Renal cortical epithelial cell (primary cell): ENCODE results near the gene ATP11A. TPM values are rescaled to one million over a fixed set of nuclear protein-coding genes. Genes with fewer than 3 reads are reported as not detected.
A peak's percentile ranks its signal among the peaks of the same experiment; 100 is the strongest.

Source experiments
- DNase-seq: peaks from one replicate; pipeline ENCODE4 v3.0.0-alpha.2; 2011; ENCODE audit warnings: low read depth
- total RNA-seq: library from RNA; depleted of rRNA; stranded (reverse); fragments of >200 nt; gene quantifications from 2 replicates; pipeline ENCODE4 v1.2.3, GENCODE V29; 2014

ATP11A gene
- total RNA-seq, 1 donor from 2014 or later, result 171 TPM

DNA sequence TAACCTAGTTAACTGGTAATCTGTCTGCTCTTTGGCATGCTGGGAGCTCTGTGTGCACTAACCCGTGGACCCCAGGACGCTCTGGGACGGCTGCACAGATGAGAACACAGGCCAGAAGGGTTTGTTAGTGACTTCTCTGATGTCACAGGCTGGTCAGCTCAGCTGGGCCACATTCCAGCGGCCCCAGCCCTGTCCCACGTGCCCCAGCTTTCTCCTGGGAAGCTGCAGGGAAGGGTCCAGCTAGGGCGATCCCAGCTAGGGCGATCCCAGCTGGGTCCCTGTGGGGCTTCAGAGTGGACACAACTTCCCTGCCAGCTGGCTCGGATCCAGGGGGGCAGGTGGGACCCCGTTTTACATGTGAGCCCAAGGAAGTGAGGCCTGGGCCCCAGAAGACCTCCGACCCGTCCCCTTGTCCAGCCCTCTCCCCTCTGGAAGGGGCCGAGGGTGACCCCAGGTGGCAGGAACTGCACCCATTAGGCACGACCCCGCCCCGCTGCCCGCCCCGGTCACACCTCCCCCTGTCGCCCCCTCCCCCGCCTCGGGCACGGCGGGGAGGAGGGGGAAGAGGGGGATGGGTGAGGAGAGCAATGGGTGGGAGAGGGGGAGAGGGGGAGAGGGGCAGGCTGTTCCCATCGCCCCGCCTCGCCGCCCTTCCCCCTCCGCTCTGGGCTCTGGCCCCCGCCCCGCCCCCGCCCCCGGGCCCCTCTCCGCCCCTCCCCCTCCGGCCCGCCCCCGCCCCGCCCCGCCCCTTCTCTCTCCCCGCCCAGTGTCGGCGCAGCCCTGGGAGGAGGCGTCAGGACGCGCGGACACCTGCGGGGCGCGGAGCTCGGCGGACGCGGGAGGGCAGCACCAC lies 204.0 kb downstream of the ATP11A start:
- DNase-seq, result peak; percentile 78

DNA sequence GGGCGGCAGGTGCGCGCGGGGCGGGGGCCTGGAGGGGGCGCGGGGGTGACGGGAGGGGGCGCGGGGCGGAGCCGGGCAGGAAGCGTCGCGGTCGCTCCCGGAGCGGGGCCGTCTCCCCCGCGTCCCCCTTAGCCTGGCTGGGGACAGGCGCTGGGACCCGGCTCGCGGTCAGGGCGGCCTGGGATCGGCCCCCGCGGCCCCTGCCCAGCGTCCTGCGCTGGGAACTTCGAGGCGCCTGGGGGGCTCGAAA lies 204.5 kb downstream of the ATP11A start:
- DNase-seq, result no peak

DNA sequence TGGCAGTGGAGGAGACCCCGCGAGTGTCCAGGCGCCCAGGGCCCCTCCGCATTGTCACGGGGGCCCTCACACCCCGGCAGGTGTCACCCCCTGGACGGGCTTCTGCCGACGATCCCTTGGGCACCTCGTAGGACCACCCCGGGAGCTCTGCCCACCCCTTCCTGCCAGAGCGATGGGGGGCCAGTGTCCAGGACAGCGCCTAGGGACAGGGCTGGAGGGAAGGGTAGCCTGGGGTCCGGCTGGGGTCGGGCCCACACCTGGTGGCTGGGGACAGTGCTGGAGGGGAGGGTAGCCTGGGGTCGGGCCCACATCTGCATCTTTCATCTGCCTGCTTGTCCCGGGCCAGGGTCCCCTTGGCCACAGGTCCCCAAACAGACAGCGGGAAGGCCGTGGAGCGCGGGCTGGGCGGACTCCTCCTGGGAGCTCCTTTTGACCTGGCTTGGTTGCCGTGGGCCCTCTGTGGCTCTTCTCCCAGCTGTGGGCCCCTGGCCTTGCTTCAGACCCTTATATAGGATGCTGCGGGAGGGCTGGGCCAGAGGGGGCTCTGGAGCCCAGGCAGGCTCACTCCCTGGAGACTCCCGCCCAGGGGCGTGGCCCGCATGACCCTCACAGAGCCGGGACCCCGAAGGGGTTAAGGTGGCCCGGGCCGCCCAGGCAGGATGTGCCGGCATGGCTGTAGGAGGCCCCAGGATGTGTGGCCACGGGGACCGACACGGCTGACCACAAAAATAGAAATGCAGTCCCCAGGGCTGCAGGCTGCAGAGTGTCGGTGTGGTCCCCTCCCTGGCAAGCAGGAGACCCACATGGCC lies 205.0 kb downstream of the ATP11A start:
- DNase-seq, result no peak

DNA sequence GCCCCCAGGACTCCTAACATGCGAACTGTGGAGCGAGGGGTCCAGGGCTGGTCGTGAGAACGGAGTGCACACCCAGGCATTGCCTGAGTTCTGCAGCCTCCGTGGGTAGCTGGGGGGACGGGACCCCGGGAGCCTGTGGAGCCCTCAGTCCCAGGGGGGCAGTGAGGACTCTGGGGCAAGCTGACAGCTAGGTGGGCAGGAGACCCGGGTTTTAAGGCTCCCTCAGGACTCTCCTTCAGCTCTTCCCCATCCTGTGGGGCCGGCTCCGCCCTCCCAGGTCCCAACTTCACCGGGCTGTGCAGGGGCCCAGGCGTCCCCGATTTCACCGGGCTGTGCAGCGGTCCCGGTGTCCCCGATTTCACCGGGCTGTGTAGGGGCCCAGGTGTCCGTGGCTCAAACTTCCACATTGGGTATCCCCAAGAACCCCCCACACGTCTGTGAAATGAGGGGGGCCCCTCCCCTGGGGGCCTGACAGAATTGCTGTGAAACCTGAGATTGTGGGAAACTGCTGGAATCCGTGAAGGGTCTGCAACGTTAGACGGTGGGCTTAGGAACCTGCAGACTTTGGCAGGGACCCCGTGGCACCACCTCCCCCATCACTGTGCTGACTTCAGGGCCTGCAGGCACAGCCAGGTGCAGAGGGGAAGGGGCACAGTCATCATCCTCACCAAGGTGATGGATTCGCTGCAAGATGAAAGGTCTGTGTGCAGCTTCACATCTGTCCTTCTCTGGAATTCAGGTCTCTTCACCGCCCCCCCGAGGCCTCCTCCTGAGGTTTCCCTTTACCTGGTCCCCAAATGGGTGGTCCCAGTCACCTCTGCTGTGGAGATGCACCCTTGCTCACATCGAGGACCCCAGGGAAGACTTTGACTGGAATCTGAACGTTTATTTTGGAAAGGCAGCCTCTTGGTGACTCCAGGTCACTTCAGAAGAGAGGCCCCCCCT lies 206.0 kb downstream of the ATP11A start:
- no peak for DNase-seq

DNA sequence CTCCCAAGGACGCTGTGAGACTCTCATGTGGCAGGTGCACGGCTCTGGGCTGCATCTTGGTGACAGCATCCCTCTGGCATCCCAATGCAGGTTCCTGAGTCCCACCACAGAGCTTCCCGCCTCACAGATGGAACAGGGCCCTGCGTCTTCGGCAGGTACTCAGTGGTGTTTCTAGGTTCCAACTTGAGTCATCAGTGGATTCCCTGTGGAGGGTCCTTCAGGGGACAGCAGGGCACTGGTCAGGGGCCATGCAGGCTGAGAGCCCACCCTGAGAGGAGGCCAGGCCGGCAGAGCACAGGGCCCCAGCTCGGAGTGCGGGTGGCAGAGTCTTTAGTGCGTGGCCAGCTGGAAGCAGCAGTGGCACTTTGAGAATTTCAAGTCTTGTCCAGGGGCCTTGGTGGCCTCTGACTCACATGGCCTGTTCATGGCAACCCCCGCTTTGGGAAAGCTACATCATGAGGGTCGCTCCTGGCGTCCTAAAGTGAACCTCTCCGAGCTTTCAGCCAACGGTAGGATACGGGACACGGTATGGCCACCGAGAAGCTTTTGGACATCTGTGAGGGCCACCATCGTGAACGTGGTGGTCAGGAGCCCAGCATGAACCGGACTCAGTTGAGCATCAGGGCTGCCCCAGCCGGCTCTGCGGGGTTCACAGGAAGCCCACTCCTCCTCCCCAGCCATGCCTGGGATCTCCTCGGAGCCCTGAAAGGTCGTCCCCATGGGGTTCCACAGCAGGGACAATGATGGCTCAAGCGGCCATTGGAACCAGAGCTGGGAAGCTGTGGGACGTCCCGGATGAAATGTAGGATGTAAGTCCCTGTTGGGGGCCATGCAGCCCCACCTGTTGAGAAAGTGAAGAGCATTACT lies 207.1 kb downstream of the ATP11A start:
- DNase-seq, result no peak

DNA sequence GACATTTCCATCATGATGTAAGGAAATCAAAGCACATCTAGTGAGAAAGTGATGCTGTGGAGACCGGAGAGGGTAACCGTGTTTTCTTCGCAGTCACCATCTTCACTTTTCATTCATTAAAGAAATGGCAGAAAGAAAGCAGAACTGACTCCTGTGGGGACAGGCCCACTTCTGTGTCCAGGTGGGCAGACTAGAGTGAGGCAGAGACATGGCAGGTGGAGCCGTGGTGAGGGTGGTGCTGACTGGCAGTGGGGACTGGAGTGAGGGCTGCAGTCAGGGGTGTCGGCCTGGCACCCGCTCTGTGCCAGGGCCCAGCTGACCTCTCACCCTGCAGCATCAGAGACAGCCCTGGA lies 207.7 kb downstream of the ATP11A start:
- no peak for DNase-seq

DNA sequence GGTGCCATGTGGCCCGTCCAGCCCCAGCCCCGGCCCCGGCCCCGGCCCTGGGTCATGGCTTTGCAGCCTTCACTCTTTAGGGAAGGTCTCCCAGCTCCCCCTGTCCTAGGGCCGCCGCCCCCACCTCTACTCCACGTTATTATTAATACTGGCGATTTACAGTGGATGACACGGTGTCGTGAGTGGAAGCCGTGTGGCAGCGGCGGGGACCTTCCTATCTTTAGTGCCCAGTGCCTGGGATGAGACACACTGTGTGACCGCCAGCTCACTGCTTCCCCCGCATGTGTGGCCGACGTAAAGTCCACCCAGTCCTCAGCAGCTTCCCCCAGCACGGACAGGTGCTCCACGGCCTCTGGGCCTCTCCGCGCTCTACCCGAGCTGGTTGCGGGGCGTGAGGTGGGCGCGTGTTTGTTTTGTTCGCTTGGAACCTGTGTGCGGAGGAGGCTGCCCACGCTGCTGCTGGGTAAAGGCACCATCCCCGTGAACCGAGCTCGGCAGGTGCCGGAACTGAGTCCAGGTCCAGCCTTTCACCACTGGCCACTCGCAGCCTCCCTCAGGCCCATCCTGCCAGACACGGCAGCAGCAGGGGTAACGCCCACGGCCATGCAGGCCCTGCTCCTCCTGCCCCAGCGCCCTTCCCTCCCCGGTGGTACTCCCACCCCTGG lies 208.2 kb downstream of the ATP11A start:
- DNase-seq, result no peak

DNA sequence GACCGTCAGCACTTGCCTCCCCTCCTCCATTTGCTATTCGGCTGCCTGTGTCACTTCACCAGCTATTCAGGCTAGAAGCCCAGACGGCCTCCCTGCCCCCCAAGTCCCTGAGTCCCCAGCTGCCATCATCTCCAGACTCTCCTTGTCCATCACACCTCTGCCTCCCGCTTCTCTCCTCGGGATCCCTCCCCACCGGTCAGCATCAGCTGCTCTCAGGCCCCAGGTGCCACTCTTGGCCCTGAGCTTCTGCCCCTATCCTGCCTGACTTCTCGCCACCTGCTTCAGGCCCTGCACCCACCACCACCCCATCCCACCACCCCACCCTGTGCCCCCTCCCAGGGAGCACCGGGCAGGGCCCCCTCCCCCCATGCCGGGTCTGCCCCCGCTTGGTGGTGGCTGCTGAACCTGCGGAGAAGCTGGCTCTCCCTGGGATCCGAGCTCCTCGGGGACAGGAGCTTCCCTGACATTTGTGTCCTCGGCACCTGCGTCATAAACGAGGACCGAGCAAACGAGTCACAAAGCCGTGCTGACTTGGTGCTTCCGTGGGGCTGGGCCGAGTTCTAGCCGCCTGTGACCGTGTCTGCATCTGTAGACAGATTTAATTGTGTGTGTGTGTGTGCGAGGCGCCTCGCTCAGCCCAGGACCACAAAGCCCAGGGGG lies 208.9 kb downstream of the ATP11A start:
- DNase-seq, result no peak

DNA sequence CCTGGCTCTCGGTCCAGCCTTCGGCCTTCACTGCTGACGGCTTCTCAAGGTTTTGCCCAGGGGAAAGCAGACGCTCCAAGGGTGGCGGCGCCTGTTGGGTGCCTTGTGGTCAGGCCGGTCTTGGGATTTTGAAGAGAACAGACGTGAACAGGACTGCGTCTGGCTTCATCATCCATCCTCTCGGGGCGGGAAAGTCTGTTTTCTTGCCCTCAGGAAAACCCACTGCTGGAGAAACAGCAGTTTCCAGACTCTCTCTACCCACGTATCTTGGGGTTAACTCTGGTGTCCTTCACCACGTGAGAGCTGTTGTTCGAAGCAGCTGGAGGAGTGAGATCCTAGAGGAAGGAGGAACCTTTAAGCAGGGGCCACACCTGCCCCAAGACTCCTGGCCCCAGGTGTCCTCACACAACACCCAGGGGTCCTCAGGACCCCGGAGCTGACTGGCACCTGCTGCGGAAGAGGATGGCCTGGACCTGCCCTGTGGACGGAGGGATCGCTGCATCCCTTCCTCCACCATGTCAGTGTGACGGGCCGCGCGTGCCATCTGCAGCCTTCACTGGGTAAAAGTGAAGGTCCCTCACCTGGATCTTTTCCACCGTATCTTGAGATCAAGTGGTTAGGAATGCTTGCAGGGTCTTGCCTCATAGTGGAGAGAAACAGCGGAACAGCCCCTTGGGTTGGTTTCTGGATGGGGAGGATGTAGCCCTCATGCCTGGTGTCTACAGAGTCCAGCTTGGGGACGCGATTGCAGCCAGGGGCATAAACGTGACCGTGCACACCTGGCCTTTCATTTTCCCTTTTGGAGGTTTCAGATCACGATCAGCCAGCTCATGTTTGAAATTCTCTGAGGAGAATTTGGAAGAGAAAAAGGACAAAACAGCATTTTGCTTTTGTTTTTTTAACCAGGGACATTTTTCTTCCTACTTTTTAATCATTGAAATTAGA lies 209.7 kb downstream of the ATP11A start:
- DNase-seq, result no peak

DNA sequence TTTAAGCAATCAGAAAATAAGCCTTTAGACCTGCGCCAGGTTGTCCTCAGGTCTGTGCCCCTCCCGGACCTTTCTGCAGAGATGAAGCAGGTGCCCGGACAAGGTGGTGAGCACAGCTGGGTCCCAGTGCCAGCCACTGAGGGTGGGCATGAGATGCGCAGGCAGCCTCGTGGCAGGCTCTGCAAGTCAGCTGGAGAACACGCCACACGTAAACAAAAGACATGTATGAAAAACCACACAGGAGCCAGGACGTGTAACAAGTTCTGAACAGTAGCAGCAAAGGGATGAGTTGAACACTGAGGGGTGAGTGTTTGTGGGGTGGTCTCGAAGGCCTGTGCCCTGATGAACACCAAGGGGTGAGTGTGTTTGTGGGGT lies 210.4 kb downstream of the ATP11A start:
- no peak for DNase-seq

DNA sequence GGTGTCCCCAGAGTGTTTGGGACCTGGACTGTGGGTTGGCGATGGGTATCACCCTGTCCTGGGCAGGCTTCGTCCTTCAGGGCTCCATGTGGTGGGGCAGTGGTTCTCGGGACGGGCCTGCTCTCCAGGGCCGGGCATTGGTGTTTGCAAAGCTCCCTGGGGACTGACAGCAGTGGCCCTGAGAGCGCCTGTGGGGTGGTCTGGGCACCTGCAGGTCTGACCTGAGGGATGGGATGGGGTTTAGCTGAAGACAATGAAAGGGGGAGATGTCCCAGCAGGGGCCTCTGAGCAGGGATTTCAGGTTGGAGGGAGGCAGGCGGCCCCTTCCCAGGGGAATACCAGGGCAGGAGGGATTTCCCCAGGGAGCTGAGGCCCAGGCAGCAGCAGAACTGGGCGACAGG lies 210.9 kb downstream of the ATP11A start:
- DNase-seq, result no peak

DNA sequence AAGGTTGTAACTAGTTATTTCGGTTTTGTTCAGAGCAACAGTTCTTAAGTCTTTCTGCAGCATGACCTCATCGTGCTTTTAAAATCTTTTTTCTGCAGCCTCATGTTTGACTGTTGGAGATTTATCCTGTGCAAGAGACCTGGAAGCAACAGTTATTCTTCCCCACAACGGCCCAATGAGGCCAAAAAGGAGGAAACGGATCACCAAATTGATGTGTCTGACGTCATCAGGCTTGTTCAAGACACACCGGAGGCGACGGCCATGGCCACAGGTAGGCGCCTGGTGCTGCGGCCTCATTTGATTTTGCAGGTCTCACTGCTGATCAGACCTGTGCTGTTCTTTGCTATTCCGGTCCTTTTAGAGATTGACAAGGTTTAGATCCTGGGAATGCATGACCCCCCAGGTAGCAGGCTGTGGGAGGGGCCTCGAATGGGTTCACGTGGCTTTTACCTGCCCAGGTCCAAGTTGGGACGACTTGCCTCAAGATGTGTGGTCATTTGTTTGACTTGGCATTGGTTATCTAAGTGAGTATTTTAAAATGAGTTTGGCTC lies 212.3 kb downstream of the ATP11A start:
- DNase-seq, result no peak

DNA sequence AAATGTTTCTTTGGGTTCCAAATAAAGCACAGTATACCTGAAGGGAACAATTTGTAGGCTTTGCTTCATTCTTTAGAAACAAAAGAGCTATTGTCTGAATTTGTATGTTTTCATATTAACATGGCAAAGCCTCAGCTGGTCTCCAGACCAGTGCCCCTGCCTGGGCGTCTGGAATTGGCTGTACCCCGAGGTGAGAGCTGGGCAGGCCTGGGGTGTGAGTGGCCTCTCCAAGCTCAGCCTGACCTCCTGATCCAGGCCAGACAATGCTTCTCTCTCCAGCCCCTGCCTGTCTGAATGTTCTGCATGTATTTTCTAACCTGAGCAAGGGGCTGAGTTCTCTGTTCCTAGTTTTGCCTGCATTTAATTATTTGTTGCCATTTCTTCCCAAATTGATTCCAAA lies 212.8 kb downstream of the ATP11A start:
- DNase-seq, result peak; percentile 13

DNA sequence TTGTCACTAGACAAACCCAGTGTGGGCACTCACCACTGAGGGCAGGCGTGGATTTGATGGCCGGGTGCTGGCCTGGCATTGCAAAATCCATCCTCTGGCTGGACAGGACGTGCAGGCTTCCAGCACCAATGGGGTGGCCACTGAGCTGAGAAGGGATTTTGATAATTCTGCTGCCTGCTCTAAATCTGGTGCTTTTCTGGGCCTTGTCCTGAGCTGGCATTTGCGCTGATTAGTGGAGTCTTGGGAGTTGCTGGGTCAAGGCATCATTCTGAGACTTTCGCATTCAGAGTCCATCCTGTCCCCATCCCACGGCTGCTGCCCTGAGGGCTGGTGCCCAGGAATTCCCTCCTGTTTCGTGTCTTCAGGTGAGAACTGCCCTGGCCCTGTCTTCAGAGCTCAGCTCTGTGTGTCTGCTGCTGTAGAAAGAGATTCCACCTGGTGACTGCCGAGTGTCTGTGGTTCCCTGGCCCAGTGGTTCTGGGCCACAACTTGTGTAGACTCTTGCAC lies 213.3 kb downstream of the ATP11A start:
- no peak for DNase-seq

DNA sequence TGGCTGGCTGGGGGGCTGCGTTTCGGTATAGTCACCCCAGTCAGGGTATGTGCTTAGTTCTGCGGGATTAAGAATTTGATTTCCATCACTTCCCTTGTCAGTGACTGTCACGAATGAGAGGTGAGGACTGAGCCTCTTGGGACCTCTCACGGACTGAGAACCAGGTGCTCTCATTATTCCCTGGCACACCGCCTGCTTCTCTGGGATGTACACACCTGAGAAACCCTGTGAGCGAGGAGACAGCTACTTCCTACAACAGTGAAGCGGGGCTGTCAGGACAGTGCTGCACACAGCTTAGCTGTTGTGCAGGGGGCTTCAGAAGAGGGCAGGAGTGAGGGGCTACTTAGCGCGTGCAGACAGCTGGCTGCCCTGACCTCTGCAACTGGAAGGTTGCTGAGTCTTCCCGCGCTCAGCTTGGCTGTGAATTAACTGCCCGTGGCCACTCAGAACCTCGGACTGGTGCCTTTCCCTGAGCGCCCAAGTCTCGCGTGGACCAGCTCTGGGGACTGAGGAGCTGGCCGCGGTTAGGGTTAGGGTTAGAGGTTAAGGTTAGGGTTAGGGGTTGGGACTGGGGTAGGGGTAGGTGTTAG lies 213.9 kb downstream of the ATP11A start:
- DNase-seq, result no peak

DNA sequence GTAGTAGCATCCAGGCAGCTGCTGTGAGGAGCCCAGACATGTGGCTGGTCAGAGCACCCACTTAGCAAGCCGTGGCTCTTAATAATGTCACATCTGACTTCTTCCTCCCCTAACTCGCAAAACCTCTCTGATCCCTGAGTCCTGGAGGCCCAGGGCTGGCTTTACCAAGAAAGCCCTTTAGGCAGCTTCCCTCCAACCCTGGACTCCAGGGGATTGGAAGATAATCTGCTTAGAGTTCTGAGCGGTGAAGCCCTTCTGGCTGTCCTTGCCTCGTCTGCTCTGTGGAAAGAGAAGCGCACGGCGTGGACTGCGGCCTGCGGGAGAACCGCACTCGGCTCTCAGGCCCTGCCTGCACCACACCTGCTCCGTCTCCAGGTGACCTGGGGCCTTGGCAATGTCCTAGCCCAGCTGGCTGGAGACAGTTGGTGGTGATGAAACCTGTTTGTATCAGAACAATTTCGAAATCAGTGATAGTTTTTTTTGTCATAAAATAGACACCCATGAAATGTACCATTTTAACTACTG lies 214.7 kb downstream of the ATP11A start:
- DNase-seq, result no peak

DNA sequence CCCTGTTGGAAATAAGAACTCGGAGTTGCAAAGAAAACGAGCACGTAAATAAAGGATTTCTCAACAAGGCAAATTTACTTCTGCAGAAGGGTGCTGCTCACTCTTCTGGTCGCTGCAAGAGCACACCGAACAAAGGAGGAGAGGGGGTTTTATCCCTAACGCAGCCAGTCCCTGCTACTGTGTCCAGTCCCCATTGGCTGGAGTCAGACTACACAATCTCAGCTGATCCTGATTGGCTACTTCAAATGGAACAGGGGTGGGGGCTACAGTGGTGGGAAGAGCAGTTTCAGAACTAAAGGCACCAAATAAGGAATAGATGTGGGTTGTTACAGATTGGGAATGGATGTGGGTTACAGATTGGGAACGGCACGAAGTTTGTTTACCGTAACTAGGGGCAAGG lies 215.2 kb downstream of the ATP11A start:
- DNase-seq, result no peak

DNA sequence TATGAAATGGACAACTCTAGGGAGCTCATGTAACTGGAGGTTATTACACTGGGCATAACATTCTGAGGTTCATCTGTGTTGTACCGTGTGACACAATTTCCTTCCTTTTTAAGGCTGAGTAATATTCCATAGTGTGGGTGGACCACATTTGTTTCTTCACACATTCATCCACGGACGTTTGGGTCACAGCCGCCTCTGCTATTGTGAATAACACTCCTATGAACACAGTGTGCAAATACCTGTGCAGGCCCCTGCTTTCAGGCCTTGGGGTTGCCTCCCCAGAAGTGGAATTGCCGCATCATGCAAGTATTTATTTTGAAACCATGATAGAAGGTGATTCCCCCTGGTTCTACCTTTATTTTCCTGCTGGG lies 215.8 kb downstream of the ATP11A start:
- no peak for DNase-seq
